ENCODE measurements around the gene SIPA1L3. TPM values are rescaled to one million over a fixed set of nuclear protein-coding genes. Genes with fewer than 3 reads are reported as not detected.

The SIPA1L3 gene
- total and polyA plus RNA-seq, 2 of the 13 experiments (the other 11 are each of a cell fraction or from before 2014, with no cell fraction given), result 5.5 to 7.7 TPM

DNA sequence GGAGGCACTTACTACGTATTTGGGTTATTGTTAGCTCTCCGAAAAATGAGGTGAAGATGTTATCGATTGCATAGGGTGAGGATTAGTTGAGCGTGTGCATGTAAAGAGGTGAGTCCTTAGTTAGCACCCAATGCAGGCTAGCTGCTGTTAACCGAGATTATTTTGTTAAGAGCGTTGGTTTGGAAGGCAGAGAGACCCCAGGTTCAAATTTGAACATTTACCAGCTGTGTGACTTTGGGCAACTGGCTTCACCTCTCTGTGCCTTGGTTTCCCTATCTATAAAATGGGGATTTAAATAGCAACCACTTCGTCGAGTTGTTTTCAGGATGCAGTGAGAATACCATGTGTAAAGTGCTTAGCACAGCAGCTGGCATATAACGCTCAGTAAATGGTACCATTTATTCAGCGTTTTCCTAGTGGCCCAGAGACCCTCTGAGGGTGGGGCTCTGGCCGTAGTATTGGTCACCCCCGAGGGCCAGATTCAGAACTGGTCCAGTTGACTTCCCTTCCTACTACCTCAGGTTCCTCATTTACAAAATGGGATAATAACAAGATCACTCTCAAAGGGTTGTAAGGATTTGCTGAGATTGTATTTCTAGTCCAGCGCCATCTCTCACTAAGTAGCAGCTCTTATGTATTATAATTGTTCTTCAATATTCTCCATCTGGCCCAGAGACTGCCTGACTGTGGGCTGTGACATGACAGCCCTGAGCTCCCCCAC lies 887 bp downstream of the SIPA1L3 start:
- 36% methylated on average over 12 of the region's 13 CpGs for WGBS (ENCODE audit: low lambda C conversion rate)
- Histone ChIP-seq H3K27ac (ENCODE audit: extremely low read length, insufficient read depth, low read length) (peak overlapping the region; percentile 79), H4K20me1 (ENCODE audit: insufficient read depth, low read length) (no peaks in the 10 kb centered on the region), H3K79me2 (ENCODE audit: insufficient read depth, low read length) (peaks cover 31% of the 10 kb centered on the region), H3K27me3 (ENCODE audit: control insufficient read depth in 1 of 2, insufficient read depth in 2 of 2, low read length in 2 of 2) (no peaks in the 10 kb centered on the region), H3K9me3 (ENCODE audit: low read length) (no peaks in the 10 kb centered on the region), H3K4me2 (ENCODE audit: low read depth, low read length) (peak overlapping the region; percentile 87), H3K4me1 (ENCODE audit: insufficient read depth, low read length) (peaks cover 33% of the 10 kb centered on the region), H3K36me3 (replicated peaks in 1 of 2; ENCODE audit: control insufficient read depth in 1 of 2, insufficient read depth in 2 of 2, low read length in 2 of 2) (no peaks in the 10 kb centered on the region), H3K9ac (ENCODE audit: insufficient read depth, low read depth, low read length) (peak overlapping the region; percentile 79), H2AFZ (ENCODE audit: low read length) (no peak overlapping the region), H3K4me3 (replicated peaks in 1 of 3; ENCODE audit: insufficient read depth in 1 of 3, low read depth in 2 of 3, low read length in 3 of 3) (peak overlapping the region; percentile 85 to 91 (median 86))
- FAIRE-seq, result no peak
- in situ Hi-C loops (cut with HindIII; ENCODE audit: extremely low pct_ligation_motif_present, low pct_unique_long_range_greater_than_20kb) (no loop called here), intact Hi-C loops (cut with micrococcal nuclease; ENCODE audit: unreplicated experiment) (loop anchor here (2.0 kb wide), 3 partner anchors 25 to 79 kb away; no protein-coding TSS in a partner anchor)
- no peak for ATAC-seq
- BruUV-seq (replicated peaks), result TSS peak; percentile 71
- ChIA-PET CTCF (ENCODE audit: low intra/inter-chr PET ratio, low total read pairs) (no interaction called here), POLR2A (interaction anchor here (0.5 to 3.5 kb wide), 12 partner anchors 10 to 495 kb away, joined by 3 to 89 read pairs (median 5); partner anchors contain the start of genes FAM98C, PSMD8, ZNF540 and ZNF571)
- no peak for DNase-seq (ENCODE audit: low spot score)
- TF ChIP-seq ZNF629 (CRISPR knock-in tag; conservative IDR thresholded peaks at IDR 0.05), result peak; percentile 71
- TF ChIP-seq SP4 (CRISPR knock-in tag; IDR thresholded peaks at IDR 0.05), result no peak
- no peak for TF ChIP-seq AFF4 (CRISPR knock-in tag; IDR thresholded peaks at IDR 0.05)
- TF ChIP-seq MYPOP (CRISPR knock-in tag; IDR thresholded peaks at IDR 0.05), result no peak
- TF ChIP-seq IRX3 (CRISPR knock-in tag; IDR thresholded peaks at IDR 0.05; ENCODE audit: borderline replicate concordance, low read depth), result no peak
- no peak for TF ChIP-seq MAX (IDR thresholded peaks at IDR 0.05)
- TF ChIP-seq ZNF768 (CRISPR knock-in tag; IDR thresholded peaks at IDR 0.05), result peak; percentile 76; the same call in 1 of the 2 replicates
- TF ChIP-seq MIXL1 (CRISPR knock-in tag; IDR thresholded peaks at IDR 0.05), result no peak
- TF ChIP-seq, protein P1, sequence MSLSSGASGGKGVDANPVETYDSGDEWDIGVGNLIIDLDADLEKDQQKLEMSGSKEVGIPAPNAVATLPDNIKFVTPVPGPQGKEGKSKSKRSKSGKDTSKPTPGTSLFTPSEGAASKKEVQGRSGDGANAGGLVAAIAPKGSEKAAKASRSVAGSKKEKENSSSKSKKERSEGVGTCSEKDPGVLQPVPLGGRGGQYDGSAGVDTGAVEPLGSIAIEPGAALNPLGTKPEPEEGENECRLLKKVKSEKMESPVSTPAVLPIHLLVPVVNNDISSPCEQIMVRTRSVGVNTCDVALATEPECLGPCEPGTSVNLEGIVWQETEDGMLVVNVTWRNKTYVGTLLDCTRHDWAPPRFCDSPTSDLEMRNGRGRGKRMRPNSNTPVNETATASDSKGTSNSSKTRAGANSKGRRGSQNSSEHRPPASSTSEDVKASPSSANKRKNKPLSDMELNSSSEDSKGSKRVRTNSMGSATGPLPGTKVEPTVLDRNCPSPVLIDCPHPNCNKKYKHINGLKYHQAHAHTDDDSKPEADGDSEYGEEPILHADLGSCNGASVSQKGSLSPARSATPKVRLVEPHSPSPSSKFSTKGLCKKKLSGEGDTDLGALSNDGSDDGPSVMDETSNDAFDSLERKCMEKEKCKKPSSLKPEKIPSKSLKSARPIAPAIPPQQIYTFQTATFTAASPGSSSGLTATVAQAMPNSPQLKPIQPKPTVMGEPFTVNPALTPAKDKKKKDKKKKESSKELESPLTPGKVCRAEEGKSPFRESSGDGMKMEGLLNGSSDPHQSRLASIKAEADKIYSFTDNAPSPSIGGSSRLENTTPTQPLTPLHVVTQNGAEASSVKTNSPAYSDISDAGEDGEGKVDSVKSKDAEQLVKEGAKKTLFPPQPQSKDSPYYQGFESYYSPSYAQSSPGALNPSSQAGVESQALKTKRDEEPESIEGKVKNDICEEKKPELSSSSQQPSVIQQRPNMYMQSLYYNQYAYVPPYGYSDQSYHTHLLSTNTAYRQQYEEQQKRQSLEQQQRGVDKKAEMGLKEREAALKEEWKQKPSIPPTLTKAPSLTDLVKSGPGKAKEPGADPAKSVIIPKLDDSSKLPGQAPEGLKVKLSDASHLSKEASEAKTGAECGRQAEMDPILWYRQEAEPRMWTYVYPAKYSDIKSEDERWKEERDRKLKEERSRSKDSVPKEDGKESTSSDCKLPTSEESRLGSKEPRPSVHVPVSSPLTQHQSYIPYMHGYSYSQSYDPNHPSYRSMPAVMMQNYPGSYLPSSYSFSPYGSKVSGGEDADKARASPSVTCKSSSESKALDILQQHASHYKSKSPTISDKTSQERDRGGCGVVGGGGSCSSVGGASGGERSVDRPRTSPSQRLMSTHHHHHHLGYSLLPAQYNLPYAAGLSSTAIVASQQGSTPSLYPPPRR (CRISPR knock-in tag; IDR thresholded peaks at IDR 0.05; ENCODE audit: borderline replicate concordance), result no peak
- no peak for TF ChIP-seq NRL (CRISPR knock-in tag; IDR thresholded peaks at IDR 0.05; ENCODE audit: borderline replicate concordance)
- peak; percentile 72 for TF ChIP-seq ZMYM3 (CRISPR knock-in tag; IDR thresholded peaks at IDR 0.05)
- TF ChIP-seq SP140L (CRISPR knock-in tag; IDR thresholded peaks at IDR 0.05; ENCODE audit: borderline replicate concordance), result no peak
- TF ChIP-seq BORCS8-MEF2B (CRISPR knock-in tag; IDR thresholded peaks at IDR 0.05), result no peak
- TF ChIP-seq NFKB2 (CRISPR knock-in tag; IDR thresholded peaks at IDR 0.05; ENCODE audit: borderline replicate concordance), result no peak
